GM12878 (cell line): ENCODE results near the gene GPC6. TPM values are rescaled to one million over a fixed set of nuclear protein-coding genes. Genes with fewer than 3 reads are reported as not detected.

ENCODE experiments used
- ATAC-seq: fragments of 200-7000 bp; cut with Tn5 transposase; 3 replicates; pipeline ENCODE4 v1.9.1; 2020; ENCODE audit warnings: mild to moderate bottlenecking, moderate library complexity
- BruUV-seq: library from RNA; stranded (reverse); fragments of 400-500 nt; replicated peaks from 2 replicates; lab custom pipeline; 2021; lab: Mats Ljungman, UMichigan
- CTCF ChIA-PET: fragments of 300-600 bp; sonication (Branson Sonifier 250); formaldehyde crosslinking; extraction: SDS; loops from one replicate; lab custom pipeline; 2021; ENCODE audit warnings: inconsistent platforms; lab: Yijun Ruan, JAX
- POLR2A ChIA-PET: fragments of 350-600 bp; formaldehyde crosslinking; extraction: SDS; loops from one replicate; lab custom pipeline; 2021; ENCODE audit warnings: inconsistent platforms; lab: Charles Lee
- RAD21 ChIA-PET: fragments of 300-600 bp; sonication (Branson Sonifier 250); formaldehyde crosslinking; loops from one replicate; lab custom pipeline; 2023; ENCODE audit warnings: antibody characterized with exemption; ENCODE audit not compliant: unreplicated experiment; lab: Charles Lee
- SMC1A ChIA-PET: fragments of 300-600 bp; sonication (Branson Sonifier 250); formaldehyde crosslinking; loops from one replicate; lab custom pipeline; 2023; ENCODE audit not compliant: unreplicated experiment, uncharacterized antibody; lab: Charles Lee
- DNase-seq: peaks from one replicate; pipeline ENCODE4 v3.0.0-alpha.2; 2011; ENCODE audit warnings: low read depth, low spot score
- FAIRE-seq: peaks from 3 replicates; lab custom pipeline; 2011; peaks lifted over from hg19 to GRCh38; lab: Jason Lieb, UNC
- H2AFZ ChIP-seq: 2 replicates; pipeline ENCODE4 v1.6.0; 2011; ENCODE audit warnings: low read depth, low read length, control low read depth; ENCODE audit not compliant: control insufficient read depth
- H3K27ac ChIP-seq: 2 replicates; pipeline ENCODE4 v1.5.1; 2011; ENCODE audit warnings: control low read depth; ENCODE audit not compliant: control insufficient read depth, insufficient read depth
- H3K27me3 ChIP-seq, 2 experiments: replicated peaks in 1 of 2; 2 replicates each; pipeline versions ENCODE4 v1.6.0 to v1.6.1; 2011; ENCODE audit warnings: low read length in 1 of 2; ENCODE audit not compliant: control insufficient read depth in 2 of 2, insufficient read depth in 2 of 2
- H3K36me3 ChIP-seq, 2 experiments: 2 replicates each; pipeline ENCODE4 v1.5.1; 2011; ENCODE audit warnings: low read length in 1 of 2; ENCODE audit not compliant: control insufficient read depth in 2 of 2, insufficient read depth in 2 of 2
- H3K4me1 ChIP-seq: 2 replicates; pipeline ENCODE4 v1.6.1; 2011; ENCODE audit warnings: mild to moderate bottlenecking, low read length, moderate library complexity, mixed read lengths; ENCODE audit not compliant: control insufficient read depth, insufficient read depth
- H3K4me2 ChIP-seq: 2 replicates; pipeline ENCODE4 v1.6.0; 2011; ENCODE audit warnings: control low read depth; ENCODE audit not compliant: control insufficient read depth, insufficient read depth
- H3K4me3 ChIP-seq: fragments of 200-600 bp; sonication (generic); 2 replicates; pipeline ENCODE4 v1.5.1; 2016
- H3K79me2 ChIP-seq: 2 replicates; pipeline ENCODE4 v1.6.0; 2011; ENCODE audit warnings: low read length; ENCODE audit not compliant: control insufficient read depth, insufficient read depth
- H3K9ac ChIP-seq: 2 replicates; pipeline ENCODE4 v1.8.0; 2011; ENCODE audit warnings: low read length, control low read depth, mixed read lengths; ENCODE audit not compliant: control insufficient read depth, insufficient read depth
- H3K9me3 ChIP-seq: replicated peaks from 3 replicates; pipeline ENCODE4 v1.5.1; 2011; ENCODE audit warnings: mild to moderate bottlenecking, low read length; ENCODE audit not compliant: control insufficient read depth, insufficient read depth
- H4K20me1 ChIP-seq: 2 replicates; pipeline ENCODE4 v1.6.0; 2011; ENCODE audit not compliant: control insufficient read depth, insufficient read depth
- CBFB ChIP-seq: IDR thresholded peaks from 2 replicates; pipeline ENCODE4 v1.6.1; 2016; ENCODE audit warnings: antibody characterized with exemption, low read depth
- CBX5 ChIP-seq: sonication (generic); IDR thresholded peaks from 2 replicates; pipeline ENCODE4 v1.6.1; 2016; ENCODE audit warnings: low read depth, moderate library complexity, mild to moderate bottlenecking, inconsistent platforms
- ESRRA ChIP-seq: IDR thresholded peaks from 2 replicates; pipeline ENCODE4 v1.6.1; 2012; ENCODE audit warnings: mild to moderate bottlenecking, low read length, improper control_type of control experiment
- FOS ChIP-seq: IDR thresholded peaks from 3 replicates; pipeline ENCODE4 v1.6.1; 2011; ENCODE audit warnings: borderline replicate concordance; ENCODE audit not compliant: insufficient read length; ENCODE audit errors: extremely low read depth
- FOXM1 ChIP-seq: IDR thresholded peaks from 2 replicates; pipeline ENCODE4 v1.6.1; 2012; ENCODE audit warnings: low read depth, mild to moderate bottlenecking, inconsistent platforms, low read length, moderate library complexity
- MEF2B ChIP-seq: fragments of 450-650 bp; IDR thresholded peaks from 2 replicates; pipeline ENCODE4 v1.6.1; 2018; ENCODE audit warnings: mild to moderate bottlenecking, moderate library complexity; ENCODE audit not compliant: partially characterized antibody, poor library complexity, severe bottlenecking
- MYB ChIP-seq: fragments of 150-350 bp; IDR thresholded peaks from 2 replicates; pipeline ENCODE4 v1.6.1; 2014; ENCODE audit warnings: mild to moderate bottlenecking, low read depth, low read length, borderline replicate concordance
- SIN3A ChIP-seq: IDR thresholded peaks from 2 replicates; pipeline ENCODE4 v1.6.1; 2012; ENCODE audit warnings: low read depth, low read length, improper control_type of control experiment
- TARDBP ChIP-seq: IDR thresholded peaks from 2 replicates; pipeline ENCODE4 v1.6.1; 2016; ENCODE audit warnings: borderline replicate concordance
- TCF7 ChIP-seq: IDR thresholded peaks from 2 replicates; pipeline ENCODE4 v1.6.1; 2014; ENCODE audit warnings: antibody characterized with exemption, borderline replicate concordance
- WGBS: methylation state at CpG from one replicate; pipeline ENCODE4 v1.1.6; 2016; ENCODE audit warnings: low lambda C conversion rate; ENCODE audit not compliant: insufficient replicate concordance, insufficient coverage; ENCODE audit errors: missing lambda C conversion rate; 5-methylcytosine and 5-hydroxymethylcytosine counted together
- in situ Hi-C: fragments of 300-500 bp; cut with MboI; formaldehyde crosslinking; loops from 9 replicates; pipeline ENCODE4 v1.14.3; 2018; ENCODE audit warnings: mixed read lengths
- intact Hi-C: fragments of 100-400 bp; cut with micrococcal nuclease; formaldehyde crosslinking; loops from one replicate; pipeline ENCODE4 v1.14.2; 2022; ENCODE audit not compliant: unreplicated experiment
- polyA plus RNA-seq, 11 experiments: library from polyadenylated mRNA; depleted of rRNA in 4 of 11; unstranded in 6 of 11; stranded (reverse) in 5 of 11; fragments of >200 nt; fragmentation: Nextera tagmentation in 4 of 11; fragmentation: Illumina TruSeq in 1 of 11; extraction: Ambion mirVana in 4 of 11; extraction: Trizol in 1 of 11; gene quantifications; 1 replicate in 1 of 11; 2 replicates in 10 of 11; pipeline versions ENCODE4 v1.2.1 to v1.2.3, GENCODE V29; 2011 to 2016; ENCODE audit warnings: inconsistent platforms in 2 of 11, missing spikeins in 2 of 11, low read depth in 1 of 11
- total RNA-seq, 4 experiments: library from RNA; depleted of rRNA in 3 of 4; stranded (reverse); fragments of >200 nt in 3 of 4; fragmentation: Illumina TruSeq in 1 of 4; extraction: Trizol in 1 of 4; gene quantifications; 2 replicates each; pipeline versions ENCODE4 v1.2.1 to v1.2.3, GENCODE V29; 2013 to 2021
- TF ChIP-seq, protein P1 (sequence below): fragments of 150-350 bp; IDR thresholded peaks from 2 replicates; pipeline ENCODE4 v1.6.1; 2014; ENCODE audit warnings: mild to moderate bottlenecking, low read depth, low read length
- TF ChIP-seq, protein P2 (sequence below): fragments of 450-650 bp; IDR thresholded peaks from 2 replicates; pipeline ENCODE4 v1.6.1; 2017; ENCODE audit warnings: mild to moderate bottlenecking, low read depth, inconsistent platforms; ENCODE audit not compliant: poor library complexity, severe bottlenecking

The GPC6 gene
- total and polyA plus RNA-seq, 10 of the 15 experiments (the other 5 are each of a cell fraction or from before 2014, with no cell fraction given), result 0.03 to 0.04 (median 0.03) TPM; not detected in 7

DNA sequence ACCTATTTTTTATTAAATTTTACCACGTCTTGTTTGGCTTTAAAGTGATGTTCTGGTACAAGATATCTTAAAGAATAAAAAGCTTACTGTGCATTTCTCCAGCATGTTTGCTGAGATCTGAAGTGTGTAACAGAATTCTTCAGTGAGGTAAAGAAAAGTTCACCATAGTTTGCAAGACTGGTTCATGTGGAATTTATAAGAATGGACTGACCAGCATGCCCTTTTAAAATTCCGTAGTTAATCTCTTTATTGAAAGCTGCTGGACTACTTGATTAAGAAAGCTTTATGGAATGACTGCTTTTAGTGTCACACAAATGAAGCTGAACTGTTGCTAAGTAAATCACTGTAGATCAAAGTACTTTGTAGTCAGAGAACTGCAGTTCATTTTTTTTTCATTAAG is 119.2 kb downstream of the GPC6 start:
- Histone ChIP-seq H4K20me1 (no peaks in the 10 kb centered on the region), H3K4me2 (no peak overlapping the region), H2AFZ (no peak overlapping the region), H3K9ac (no peak overlapping the region)
- SMC1A ChIA-PET, result no interaction called here
- whole genome bisulfite sequencing, result 0% methylated on average over 2 of the region's 2 CpGs
- ATAC-seq, result no peak
- in situ Hi-C loops, result no loop called here
- TF ChIP-seq TCF7 (no peak), MYB (no peak), MEF2B (no peak), TARDBP (no peak), FOS (no peak), CBX5 (no peak), ESRRA (no peak), CBFB (no peak), SIN3A (no peak), FOXM1 (no peak)
- TF ChIP-seq, protein P1, sequence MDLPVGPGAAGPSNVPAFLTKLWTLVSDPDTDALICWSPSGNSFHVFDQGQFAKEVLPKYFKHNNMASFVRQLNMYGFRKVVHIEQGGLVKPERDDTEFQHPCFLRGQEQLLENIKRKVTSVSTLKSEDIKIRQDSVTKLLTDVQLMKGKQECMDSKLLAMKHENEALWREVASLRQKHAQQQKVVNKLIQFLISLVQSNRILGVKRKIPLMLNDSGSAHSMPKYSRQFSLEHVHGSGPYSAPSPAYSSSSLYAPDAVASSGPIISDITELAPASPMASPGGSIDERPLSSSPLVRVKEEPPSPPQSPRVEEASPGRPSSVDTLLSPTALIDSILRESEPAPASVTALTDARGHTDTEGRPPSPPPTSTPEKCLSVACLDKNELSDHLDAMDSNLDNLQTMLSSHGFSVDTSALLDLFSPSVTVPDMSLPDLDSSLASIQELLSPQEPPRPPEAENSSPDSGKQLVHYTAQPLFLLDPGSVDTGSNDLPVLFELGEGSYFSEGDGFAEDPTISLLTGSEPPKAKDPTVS, result no peak
- TF ChIP-seq, protein P2, sequence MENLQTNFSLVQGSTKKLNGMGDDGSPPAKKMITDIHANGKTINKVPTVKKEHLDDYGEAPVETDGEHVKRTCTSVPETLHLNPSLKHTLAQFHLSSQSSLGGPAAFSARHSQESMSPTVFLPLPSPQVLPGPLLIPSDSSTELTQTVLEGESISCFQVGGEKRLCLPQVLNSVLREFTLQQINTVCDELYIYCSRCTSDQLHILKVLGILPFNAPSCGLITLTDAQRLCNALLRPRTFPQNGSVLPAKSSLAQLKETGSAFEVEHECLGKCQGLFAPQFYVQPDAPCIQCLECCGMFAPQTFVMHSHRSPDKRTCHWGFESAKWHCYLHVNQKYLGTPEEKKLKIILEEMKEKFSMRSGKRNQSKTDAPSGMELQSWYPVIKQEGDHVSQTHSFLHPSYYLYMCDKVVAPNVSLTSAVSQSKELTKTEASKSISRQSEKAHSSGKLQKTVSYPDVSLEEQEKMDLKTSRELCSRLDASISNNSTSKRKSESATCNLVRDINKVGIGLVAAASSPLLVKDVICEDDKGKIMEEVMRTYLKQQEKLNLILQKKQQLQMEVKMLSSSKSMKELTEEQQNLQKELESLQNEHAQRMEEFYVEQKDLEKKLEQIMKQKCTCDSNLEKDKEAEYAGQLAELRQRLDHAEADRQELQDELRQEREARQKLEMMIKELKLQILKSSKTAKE, result no peak
- TF ChIP-seq, all 136 proteins: peak for 0
- no peak overlapping the region for H3K27ac ChIP-seq
- CTCF ChIA-PET, result no interaction called here
- RAD21 ChIA-PET, result no interaction called here
- no peaks in the 10 kb centered on the region for H3K9me3 ChIP-seq
- BruUV-seq, result no TSS peak
- POLR2A ChIA-PET, result no interaction called here
- H3K27me3 ChIP-seq, result no peaks in the 10 kb centered on the region
- H3K36me3 ChIP-seq, result no peaks in the 10 kb centered on the region
- H3K79me2 ChIP-seq, result no peaks in the 10 kb centered on the region
- H3K4me3 ChIP-seq, result no peak overlapping the region
- FAIRE-seq, result no peak
- H3K4me1 ChIP-seq, result no peaks in the 10 kb centered on the region
- no peak for DNase-seq
- intact Hi-C loops, result no loop called here
